AG04449 (cell line): ENCODE results near the gene SBK3.

Experiments
- CTCF ChIA-PET: fragments of 350-600 bp; formaldehyde crosslinking; extraction: SDS; loops from one replicate; lab custom pipeline; 2021; ENCODE audit warnings: antibody characterized with exemption; lab: Yijun Ruan, JAX
- POLR2A ChIA-PET: fragments of 400-600, 350-600 bp; formaldehyde crosslinking; extraction: SDS; loops from one replicate; lab custom pipeline; 2020; ENCODE audit warnings: antibody characterized with exemption, inconsistent platforms; lab: Yijun Ruan, JAX
- DNase-seq: peaks from one replicate; pipeline ENCODE4 v3.0.0-alpha.2; 2010; ENCODE audit warnings: low read depth, low spot score
- H3K4me3 ChIP-seq: 2 replicates; pipeline ENCODE4 v1.5.1; 2011; ENCODE audit warnings: low read depth, mild to moderate bottlenecking, control low read depth, low read length
- CTCF ChIP-seq: IDR thresholded peaks from one replicate; pipeline ENCODE4 v1.5.1; 2011; ENCODE audit warnings: mild to moderate bottlenecking, moderate library complexity, low read length, control low read depth, inconsistent platforms; ENCODE audit not compliant: insufficient read depth; ENCODE audit errors: missing control alignments

The SBK3 gene

GRCh38 chr19:55581823-55582223 lies 36.5 kb upstream of the SBK3 start:
- no peak for TF ChIP-seq CTCF
- no peak for DNase-seq
- CTCF ChIA-PET, result interaction anchor here (1.6 kb wide), 1 partner anchor 34 kb away, joined by 3 read pairs; no protein-coding TSS in a partner anchor
- no peak overlapping the region for H3K4me3 ChIP-seq
- POLR2A ChIA-PET, result no interaction called here

DNA sequence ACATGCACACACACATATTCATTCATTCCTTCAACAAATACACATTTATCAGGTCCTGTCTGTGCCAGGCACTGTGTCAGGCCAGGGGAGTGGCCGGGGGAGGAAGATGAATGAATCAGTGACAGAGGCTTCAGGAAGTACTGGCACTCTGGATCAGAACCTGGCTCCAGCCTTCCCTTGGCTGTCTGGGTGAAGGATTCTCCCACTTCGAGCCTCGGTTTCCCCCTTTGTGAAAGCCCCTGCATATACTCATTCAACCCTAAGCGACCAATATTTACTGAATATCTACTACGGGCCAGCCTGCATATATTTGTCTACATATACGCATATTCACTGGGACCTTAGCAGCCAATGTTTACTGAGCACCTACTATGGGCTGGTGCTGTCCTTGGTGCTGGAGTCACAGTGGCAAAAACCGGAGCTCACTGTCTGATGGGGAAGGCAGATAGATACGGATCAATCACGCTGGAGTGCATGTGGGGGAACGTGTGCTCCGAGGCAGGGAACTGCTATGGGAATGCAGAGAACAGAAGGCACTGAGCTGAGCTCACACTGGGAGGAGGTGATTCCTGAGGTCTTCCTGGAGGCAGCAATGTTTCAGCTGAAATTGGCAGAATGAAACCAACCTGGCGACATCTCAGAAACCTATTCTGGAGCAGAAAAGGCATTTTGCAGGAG lies 35.9 kb upstream of the SBK3 start:
- no peak for DNase-seq
- POLR2A ChIA-PET, result interaction anchor here (0.6 to 0.9 kb wide), 2 partner anchors 11 to 25 kb away, joined by 3 read pairs; no protein-coding TSS in a partner anchor
- CTCF ChIA-PET, result interaction anchor here (0.8 to 1.6 kb wide), 4 partner anchors 25 to 113 kb away, joined by 3 read pairs; no protein-coding TSS in a partner anchor
- peak overlapping the region; percentile 96 for H3K4me3 ChIP-seq
- TF ChIP-seq CTCF, result no peak

DNA sequence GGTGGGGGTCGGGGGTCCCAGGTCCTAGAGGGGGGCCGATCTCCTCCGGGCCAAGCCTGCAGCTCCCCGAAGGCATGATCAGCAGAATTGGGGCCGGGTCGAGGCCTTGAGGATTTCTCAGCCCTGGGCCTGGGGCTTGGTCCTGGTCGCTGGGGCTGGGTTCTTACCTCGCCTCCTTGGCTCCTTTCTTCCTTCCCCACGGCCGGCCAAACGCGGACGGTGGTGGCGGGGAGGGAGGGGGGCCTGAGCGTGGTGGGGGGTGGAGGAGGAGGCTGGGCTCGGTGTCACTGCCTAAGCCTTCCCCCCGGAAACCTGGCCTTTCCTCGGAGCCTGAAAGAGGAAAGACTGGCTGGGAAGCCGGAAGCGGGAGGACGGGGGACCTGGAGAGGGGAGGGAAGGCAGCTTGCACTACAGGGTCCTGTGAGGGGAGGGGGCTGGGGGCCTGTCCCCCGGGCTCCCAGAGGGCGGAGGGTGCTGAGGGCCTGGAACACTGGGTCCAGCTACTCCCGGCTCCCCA lies 35.3 kb upstream of the SBK3 start, which contains the start of gene ZNF579:
TSS of gene ZNF579 (minus strand) at position 221 of the 517 bp plus-strand sequence. CDS start 1,209 bp downstream, outside the sequence.
- ChIA-PET CTCF (interaction anchor here (0.7 to 1.6 kb wide), 5 partner anchors 26 to 288 kb away, joined by 3 read pairs; no protein-coding TSS in a partner anchor), POLR2A (interaction anchor here (0.6 to 0.9 kb wide), 4 partner anchors 10 to 1132 kb away, joined by 3 read pairs; partner anchors contain the start of gene LENG8)
- peak within 1 kb of the TSS; percentile 96 for H3K4me3 ChIP-seq
- TF ChIP-seq CTCF, result no peak
- DNase-seq, result no peak

- peak overlapping the region; percentile 96 for H3K4me3 ChIP-seq
- no peak for TF ChIP-seq CTCF
- CTCF ChIA-PET, result interaction anchor here (0.7 to 1.6 kb wide), 5 partner anchors 27 to 288 kb away, joined by 3 read pairs; no protein-coding TSS in a partner anchor
- DNase-seq, result no peak
- POLR2A ChIA-PET, result interaction anchor here (0.6 to 0.9 kb wide), 3 partner anchors 26 to 1131 kb away, joined by 3 read pairs; partner anchors contain the start of gene LENG8
These were observed 34.7 kb upstream of the SBK3 start for GRCh38 chr19:55579766-55580621.

GRCh38 chr19:55578761-55579747 lies 33.7 kb upstream of the SBK3 start:
- POLR2A ChIA-PET, result no interaction called here
- H3K4me3 ChIP-seq, result peak overlapping the region; percentile 96
- CTCF ChIA-PET, result interaction anchor here (1.2 kb wide), 1 partner anchor 63 kb away, joined by 4 read pairs; no protein-coding TSS in a partner anchor
- TF ChIP-seq CTCF, result no peak
- no peak for DNase-seq
